HG02885 (cell line): Measurements from ENCODE around the gene FGF11.

ENCODE experiments used
- ATAC-seq: cut with Tn5 transposase; IDR thresholded peaks from one replicate; pipeline ENCODE4 v1.9.1; 2021; ENCODE audit warnings: mild to moderate bottlenecking; ENCODE audit not compliant: unreplicated experiment, poor library complexity

Gene FGF11

DNA sequence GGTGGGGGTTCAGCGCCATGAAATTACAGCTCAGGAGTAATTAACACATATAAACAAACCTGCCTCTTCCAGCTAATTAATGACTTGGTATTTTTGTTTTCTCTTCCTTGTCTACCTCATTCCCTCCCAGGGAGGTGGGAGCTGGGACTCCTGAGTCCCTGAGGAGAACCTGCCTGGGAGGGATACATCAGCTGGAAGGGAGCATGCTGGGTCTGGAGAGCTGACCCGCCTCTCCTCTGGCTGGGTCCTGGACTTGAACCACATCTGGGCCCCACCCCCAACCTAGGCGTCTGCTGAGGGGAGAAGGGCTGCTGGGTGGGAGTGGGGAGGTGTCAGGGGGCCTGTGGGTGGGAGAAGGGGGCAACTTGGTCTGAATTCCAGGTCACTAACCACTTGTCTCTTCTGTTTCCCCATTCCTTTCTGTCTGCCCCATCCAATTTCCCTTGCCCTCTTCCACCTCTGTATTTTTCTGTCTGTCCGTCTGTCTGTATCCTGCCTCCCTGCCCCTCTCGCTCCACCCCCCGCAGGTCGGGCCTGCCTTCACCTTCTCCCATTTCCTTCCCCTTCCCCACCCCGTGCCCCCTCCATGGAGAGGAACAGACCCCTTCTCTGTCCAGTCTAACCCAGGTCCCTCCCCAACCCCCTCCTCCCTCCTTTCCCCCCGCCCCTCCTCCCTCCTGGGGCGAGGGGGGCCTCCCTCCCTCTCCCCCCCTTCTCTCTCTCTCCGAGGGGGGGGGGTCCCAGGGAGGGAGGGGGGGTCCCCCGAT is 31.6 kb upstream of the FGF11 start, which contains the start of gene NLGN2:
Gene NLGN2 (plus strand): TSS at position 361 of the 767 bp plus-strand sequence. CDS start 411 bp downstream, outside the sequence.
- no peak for ATAC-seq

- ATAC-seq = no peak
Measured at GRCh38 chr17:7408252-7408727, 31.0 kb upstream of the FGF11 start.

DNA sequence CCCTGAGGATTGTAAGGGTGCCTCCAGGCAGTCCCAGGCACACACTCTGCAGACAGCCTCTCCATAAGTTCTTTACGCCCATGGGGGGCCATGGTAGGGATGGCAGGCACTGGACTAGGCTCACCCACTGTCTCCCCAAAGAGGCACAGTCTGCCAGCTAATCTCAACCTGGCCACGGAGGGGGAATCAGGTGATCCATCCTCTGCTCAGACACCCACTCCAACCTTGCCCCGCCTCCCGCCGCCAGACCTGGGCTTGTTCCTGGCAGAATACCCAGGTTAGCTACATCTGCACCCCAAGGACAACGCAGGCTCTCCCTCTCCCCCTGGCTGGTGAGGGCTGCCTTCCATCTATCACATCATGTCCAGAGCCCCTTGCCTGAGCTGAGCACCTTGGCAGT is 30.4 kb upstream of the FGF11 start:
- no peak for ATAC-seq

GRCh38 chr17:7409716-7410115 is 29.6 kb upstream of the FGF11 start:
- no peak for ATAC-seq

DNA sequence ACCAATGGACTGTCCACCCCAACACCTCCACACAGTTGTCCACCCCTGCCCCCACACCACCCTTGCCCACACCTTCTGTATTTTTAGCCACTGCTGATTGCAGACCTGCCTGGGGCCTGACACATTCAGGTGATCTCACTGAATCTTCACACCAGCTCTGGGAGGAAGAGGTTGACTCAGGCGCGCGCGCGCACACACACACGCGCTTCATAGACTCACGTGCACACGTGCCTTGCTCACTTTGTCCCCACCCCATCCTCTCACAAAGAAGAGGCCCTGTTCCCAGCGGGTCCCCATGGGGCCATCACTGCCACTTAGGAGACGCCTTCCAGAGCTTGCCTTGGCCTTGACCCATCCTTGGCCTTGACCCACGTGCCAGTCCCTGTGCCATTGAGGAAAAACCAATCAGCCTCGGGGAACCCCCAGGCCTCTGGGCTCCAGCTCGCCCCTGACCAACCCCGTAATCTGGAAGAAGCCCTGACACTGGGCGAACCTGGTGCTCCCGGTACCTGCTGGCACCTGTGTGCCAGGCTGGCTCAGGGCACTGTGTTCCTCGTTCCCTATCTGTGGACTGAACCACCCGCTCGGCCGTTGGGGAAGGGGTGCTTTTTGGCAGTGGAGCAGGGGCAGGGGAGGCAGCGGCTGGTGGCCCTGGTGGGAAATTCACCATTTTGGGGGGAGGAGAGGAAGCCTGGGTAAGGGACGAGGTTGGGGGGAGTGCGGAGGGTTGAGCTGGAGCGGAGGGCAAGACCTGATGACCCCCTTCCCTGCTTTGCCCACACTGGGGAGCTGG is 28.5 kb upstream of the FGF11 start:
- ATAC-seq = no peak

DNA sequence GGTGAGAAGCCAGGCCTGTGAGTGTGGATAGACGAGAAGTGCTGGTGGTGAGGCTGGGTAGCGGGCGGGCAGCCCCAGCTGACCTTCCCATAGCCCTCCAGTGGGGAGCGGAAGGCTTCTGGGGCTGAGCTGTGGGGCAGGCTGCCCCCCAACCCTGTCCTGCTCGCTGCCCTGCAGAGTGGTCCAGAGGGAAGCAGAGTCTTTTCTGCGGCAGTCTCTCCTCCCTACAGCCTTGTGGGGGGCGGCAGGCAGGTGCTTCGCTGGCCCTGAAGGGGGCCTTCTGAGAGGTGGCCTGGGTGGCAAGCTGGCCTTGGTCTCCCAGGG is 27.9 kb upstream of the FGF11 start:
- ATAC-seq = no peak

DNA sequence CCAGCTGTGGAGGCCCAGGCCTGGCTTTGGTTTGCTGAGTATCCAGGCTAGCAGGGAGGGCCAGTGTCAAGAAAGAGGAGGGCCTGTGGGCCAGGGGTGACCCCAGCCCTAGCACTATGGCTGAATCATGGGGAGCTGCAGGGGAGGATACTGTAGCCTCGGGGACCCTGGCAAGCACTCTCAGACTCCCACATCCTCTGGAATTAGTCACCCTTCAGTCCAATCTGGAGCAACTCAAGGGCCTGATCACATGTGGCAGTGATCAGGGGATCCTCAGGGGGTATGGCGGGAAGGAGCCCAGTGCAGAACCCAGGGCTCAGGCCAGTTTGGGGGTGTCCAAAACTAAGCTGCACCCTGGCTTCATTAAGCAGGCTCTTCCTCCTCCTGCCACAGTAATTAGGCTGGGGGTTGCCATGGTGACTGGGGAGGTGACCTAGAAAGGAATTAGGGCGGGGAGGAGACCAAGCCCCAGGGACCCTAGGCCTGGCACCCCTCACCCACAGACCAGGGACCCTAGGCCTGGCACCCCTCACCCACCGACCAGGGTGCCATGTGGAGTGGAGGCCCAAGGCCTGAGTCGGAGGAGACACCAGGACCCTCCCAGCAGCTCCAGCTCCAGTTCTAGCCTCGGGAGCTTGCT is 25.8 kb upstream of the FGF11 start:
- ATAC-seq = no peak

DNA sequence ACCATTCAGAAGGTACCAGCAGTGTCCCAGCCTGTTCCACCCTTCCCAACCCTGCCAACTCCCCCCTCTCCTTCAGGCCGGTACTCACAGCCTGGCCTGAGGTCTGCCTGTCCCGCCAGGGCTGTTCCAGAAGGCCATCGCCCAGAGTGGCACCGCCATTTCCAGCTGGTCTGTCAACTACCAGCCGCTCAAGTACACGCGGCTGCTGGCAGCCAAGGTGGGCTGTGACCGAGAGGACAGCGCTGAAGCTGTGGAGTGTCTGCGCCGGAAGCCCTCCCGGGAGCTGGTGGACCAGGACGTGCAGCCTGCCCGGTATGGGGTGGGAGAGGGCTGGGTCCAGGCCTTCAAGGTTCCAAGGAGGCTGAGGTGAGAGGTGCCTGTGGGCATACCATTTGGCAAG is 24.5 kb upstream of the FGF11 start:
- ATAC-seq = no peak

DNA sequence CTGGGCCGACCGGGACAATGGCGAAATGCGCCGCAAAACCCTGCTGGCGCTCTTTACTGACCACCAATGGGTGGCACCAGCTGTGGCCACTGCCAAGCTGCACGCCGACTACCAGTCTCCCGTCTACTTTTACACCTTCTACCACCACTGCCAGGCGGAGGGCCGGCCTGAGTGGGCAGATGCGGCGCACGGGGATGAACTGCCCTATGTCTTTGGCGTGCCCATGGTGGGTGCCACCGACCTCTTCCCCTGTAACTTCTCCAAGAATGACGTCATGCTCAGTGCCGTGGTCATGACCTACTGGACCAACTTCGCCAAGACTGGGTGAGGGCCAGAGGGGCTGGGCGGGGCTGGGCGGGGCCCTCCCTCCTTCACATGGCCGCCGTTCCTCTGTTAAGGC is 23.5 kb upstream of the FGF11 start:
- ATAC-seq = no peak

- no peak for ATAC-seq
Measured at GRCh38 chr17:7416323-7416722, 23.0 kb upstream of the FGF11 start.

- no peak for ATAC-seq
Measured at GRCh38 chr17:7417056-7417655, 22.2 kb upstream of the FGF11 start.

- ATAC-seq = no peak
Measured at GRCh38 chr17:7418472-7419152, 20.7 kb upstream of the FGF11 start.

DNA sequence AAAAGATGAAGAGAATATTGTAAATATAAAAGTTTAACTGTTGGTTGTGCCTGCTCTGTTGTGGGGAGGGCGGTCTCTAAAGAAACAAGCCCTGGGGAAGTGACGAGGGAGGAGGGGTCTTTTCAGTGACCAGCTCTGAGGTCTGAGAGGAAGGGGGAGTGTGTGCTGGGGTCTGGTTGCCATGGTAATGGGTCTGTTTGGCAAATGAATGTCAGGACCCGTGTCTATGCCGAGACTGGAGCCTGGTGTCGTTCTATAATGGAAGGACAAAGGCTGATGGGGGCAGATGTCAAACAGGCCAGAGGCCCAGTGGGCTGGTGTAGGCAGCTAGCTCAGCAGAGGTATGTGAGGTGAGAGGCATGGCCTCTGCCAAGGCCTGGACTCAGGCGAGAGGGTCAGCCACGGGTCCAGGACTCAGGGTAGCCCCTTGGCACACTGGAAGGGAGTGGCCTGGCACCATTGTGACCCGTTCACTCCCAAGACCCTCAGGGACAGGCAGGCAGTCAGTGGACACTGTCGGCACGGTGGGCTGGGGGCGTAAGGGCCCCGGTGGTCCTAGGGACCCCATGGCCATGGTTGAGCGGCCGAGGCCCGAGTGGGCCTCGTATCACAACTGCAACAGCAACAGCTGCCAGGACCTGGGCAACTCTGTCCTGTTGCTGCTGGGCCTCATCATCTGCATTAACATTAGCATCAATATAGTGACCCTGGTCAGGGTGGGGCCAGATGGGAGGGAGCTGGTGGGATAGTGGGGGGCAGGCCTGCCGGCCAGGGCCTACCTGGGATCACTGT is 19.3 kb upstream of the FGF11 start, which contains the start of gene SPEM1:
Gene SPEM1 (plus strand): TSS at position 506 of the 792 bp plus-strand sequence. CDS start 61 bp downstream, at position 567.
- no peak for ATAC-seq

DNA sequence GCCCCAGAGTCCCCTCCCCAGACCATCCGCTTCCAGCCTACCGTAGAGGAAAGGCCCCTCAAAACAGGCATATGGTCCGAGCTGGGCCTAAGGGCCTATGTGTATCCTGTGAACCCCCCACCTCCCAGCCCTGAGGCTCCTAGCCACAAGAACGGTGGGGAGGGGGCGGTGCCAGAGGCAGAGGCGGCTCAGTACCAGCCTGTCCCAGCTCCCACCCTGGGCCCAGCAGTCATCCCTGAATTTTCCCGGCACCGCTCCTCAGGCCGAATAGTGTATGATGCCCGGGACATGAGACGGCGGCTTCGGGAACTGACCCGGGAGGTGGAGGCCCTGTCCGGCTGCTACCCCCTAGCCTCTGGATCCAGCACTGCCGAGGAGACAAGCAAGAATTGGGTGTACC is 18.1 kb upstream of the FGF11 start:
- no peak for ATAC-seq

DNA sequence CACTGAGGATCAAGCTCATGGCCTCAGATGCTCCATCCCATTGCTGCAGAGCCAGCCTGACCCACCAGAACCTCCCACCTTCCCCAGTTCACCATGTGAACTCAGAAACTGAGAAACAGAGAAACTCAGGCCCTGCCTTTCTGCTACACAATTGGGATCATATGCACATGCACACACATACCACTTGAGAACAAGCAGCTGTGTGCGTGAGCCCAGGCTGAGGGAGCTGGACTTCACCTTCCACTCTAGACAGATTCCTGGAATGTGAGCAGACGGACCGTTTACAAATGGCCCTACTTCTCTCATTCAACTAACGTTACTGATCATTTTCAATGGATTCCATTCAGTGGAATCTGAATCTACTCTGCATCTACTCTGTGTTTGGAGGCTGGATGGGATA is 15.6 kb upstream of the FGF11 start:
- ATAC-seq = no peak

- ATAC-seq = no peak
Measured at GRCh38 chr17:7425316-7425715, 14.0 kb upstream of the FGF11 start, which contains the start of gene SPEM2. Gene SPEM2 (plus strand): TSS chr17:7425616. CDS start chr17:7425689, 73 bp downstream.

DNA sequence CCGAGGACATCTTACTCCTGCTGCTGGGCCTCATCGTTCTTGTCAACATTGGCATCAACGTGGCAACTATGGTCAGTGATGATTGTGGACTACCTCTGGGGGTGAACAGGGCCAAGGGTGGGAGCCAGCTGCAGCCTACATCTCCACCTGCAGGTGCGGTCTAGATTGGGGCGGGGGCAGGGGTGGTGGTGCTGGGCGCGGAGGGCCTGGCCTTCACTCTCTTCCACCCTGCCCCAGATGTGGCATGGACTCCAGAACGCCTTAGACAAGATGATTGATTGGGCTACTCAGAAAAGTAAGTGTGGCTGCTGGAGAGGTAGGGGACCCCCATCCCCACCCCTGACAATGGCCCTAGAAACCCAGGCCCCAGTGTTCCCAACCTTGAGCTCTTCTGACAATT is 13.6 kb upstream of the FGF11 start:
- ATAC-seq = no peak

DNA sequence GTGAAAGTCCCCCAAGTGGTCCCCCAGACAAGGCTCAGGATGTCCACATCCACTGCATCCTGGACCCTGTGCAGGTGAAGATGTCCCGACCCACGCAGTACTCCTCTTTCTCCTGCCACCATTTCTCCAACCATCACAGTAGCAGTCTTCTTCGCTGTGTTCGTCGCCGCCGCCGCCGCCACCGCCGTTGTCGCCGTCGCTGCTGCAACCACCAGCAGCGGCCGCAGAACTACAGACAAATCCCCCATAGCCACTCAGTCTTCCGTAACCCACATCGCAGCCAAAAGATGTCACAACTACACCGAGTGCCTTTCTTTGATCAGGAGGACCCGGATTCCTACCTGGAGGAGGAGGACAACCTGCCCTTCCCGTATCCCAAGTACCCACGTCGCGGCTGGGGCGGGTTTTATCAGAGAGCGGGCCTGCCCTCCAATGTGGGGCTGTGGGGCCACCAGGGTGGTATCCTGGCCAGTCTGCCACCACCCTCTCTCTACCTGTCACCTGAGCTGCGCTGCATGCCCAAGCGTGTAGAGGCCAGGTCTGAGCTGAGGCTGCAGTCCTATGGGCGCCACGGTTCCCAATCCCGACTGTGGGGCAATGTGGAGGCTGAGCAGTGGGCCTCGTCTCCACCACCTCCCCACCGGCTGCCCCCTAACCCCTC is 13.0 kb upstream of the FGF11 start:
- ATAC-seq = no peak
